Colonic mucosa (tissue), 4 donors: ENCODE results near the gene RALY. TPM values are rescaled to one million over a fixed set of nuclear protein-coding genes. Genes with fewer than 3 reads are reported as not detected.
"Not testable (repeated sequence)": the region's sequence is repeated elsewhere in the genome, so short reads cannot be mapped to it uniquely, and the experiment has no call there.

ENCODE experiments used
- DNase-seq: peaks from one replicate; pipeline ENCODE4 v3.0.0-alpha.2; 2020
- H3K27ac ChIP-seq: fragments of 200-600 bp; one replicate; pipeline ENCODE4 v1.8.0; 2021
- H3K27me3 ChIP-seq: fragments of 200-600 bp; one replicate; pipeline ENCODE4 v1.8.0; 2021
- H3K36me3 ChIP-seq: fragments of 200-600 bp; one replicate; pipeline ENCODE4 v1.8.0; 2021
- H3K4me1 ChIP-seq: fragments of 200-600 bp; one replicate; pipeline ENCODE4 v1.8.0; 2021; ENCODE audit warnings: mild to moderate bottlenecking
- H3K4me3 ChIP-seq: fragments of 200-600 bp; one replicate; pipeline ENCODE4 v1.8.0; 2021
- H3K9ac ChIP-seq, 2 donors: one replicate each; pipeline ENCODE4 v1.7.0; 2013; ENCODE audit warnings: control low read depth in 2 of 2, low read depth in 2 of 2, low read length in 2 of 2
- H3K9me3 ChIP-seq: fragments of 200-600 bp; one replicate; pipeline ENCODE4 v1.8.0; 2021
- CTCF ChIP-seq: fragments of 200-600 bp; IDR thresholded peaks from one replicate; pipeline ENCODE4 v1.8.0; 2022; ENCODE audit warnings: antibody characterized with exemption, mild to moderate bottlenecking
- intact Hi-C: fragments of 100-400 bp; cut with DNase I; formaldehyde crosslinking; loops from one replicate; pipeline ENCODE4 v1.14.1; 2022
- total RNA-seq, 2 donors: library from RNA; stranded (reverse); fragmentation: NEBNext Ultra II Directional in 1 of 2; extraction: Animal tissue kit (Norgen Biotek cat#: 25700) in 1 of 2; gene quantifications; one replicate each; pipeline ENCODE4 v1.2.1, GENCODE V29; 2021
- donor health status: healthy.
- donor health status: DM: no; HTN: no; CAD: no.
- donor health status: DM: no; HTN: no; CAD: no.

Gene RALY
- total RNA-seq, 2 donors from 2014 or later, result 196 to 212 TPM

GRCh38 chr20:34023937-34024722 lies 30.4 kb downstream of the RALY start:
- Histone ChIP-seq H3K36me3 (no peaks in the 10 kb centered on the region), H3K4me3 (no peak overlapping the region), H3K27ac (peak overlapping the region; percentile 69), H3K4me1 (peaks cover 20% of the 10 kb centered on the region), H3K9ac (no peak overlapping the region), H3K27me3 (no peaks in the 10 kb centered on the region), H3K9me3 (no peaks in the 10 kb centered on the region)
- DNase-seq, result no peak
- intact Hi-C loops, result no loop called here
- no peak for TF ChIP-seq CTCF

- no peaks in the 10 kb centered on the region for H3K36me3 ChIP-seq
- TF ChIP-seq CTCF, result no peak
- peak overlapping the region; percentile 69 for H3K27ac ChIP-seq
Observed at GRCh38 chr20:34024723-34025351, 31.1 kb downstream of the RALY start.

GRCh38 chr20:34028013-34028412 lies 34.3 kb downstream of the RALY start:
- H3K4me1 ChIP-seq, result peaks cover 20% of the 10 kb centered on the region
- H3K36me3 ChIP-seq, H3K4me3 ChIP-seq, DNase-seq, H3K27ac ChIP-seq, H3K27me3 ChIP-seq, H3K9ac ChIP-seq, intact Hi-C loops, H3K9me3 ChIP-seq: not testable (repeated sequence)

More at GRCh38 chr20:34024723-34025351, 31.1 kb downstream of the RALY start:
- intact Hi-C loops, result no loop called here
- H3K27me3 ChIP-seq, result no peaks in the 10 kb centered on the region
- peak; percentile 50 for DNase-seq
- peaks cover 20% of the 10 kb centered on the region for H3K4me1 ChIP-seq
- peak overlapping the region in 1 of 2 donors; percentile 56 for H3K9ac ChIP-seq
- H3K9me3 ChIP-seq, result no peaks in the 10 kb centered on the region
- no peak overlapping the region for H3K4me3 ChIP-seq

- H3K4me3 ChIP-seq, result no peak overlapping the region
- no peaks in the 10 kb centered on the region for H3K27me3 ChIP-seq
- no peak overlapping the region for H3K9ac ChIP-seq
- no peak overlapping the region for H3K27ac ChIP-seq
- H3K36me3 ChIP-seq, result no peaks in the 10 kb centered on the region
- DNase-seq, result no peak
- H3K9me3 ChIP-seq, result no peaks in the 10 kb centered on the region
- H3K4me1 ChIP-seq, result peaks cover 13% of the 10 kb centered on the region
- no peak for TF ChIP-seq CTCF
- intact Hi-C loops, result no loop called here
Observed at GRCh38 chr20:34029415-34029814, 35.7 kb downstream of the RALY start.

GRCh38 chr20:34030456-34030855 lies 36.7 kb downstream of the RALY start:
- H3K4me1 ChIP-seq, result peaks cover 5% of the 10 kb centered on the region
- H3K9me3 ChIP-seq, result no peaks in the 10 kb centered on the region
- intact Hi-C loops, result no loop called here
- H3K27me3 ChIP-seq, result no peaks in the 10 kb centered on the region
- no peak overlapping the region for H3K9ac ChIP-seq
- no peak for DNase-seq
- no peak for TF ChIP-seq CTCF
- no peaks in the 10 kb centered on the region for H3K36me3 ChIP-seq
- H3K27ac ChIP-seq, result no peak overlapping the region
- no peak overlapping the region for H3K4me3 ChIP-seq

- H3K4me1 ChIP-seq, result peaks cover 10% of the 10 kb centered on the region
- no peak for DNase-seq
- no peak overlapping the region for H3K9ac ChIP-seq
- no peak overlapping the region for H3K4me3 ChIP-seq
- intact Hi-C loops, result no loop called here
- no peaks in the 10 kb centered on the region for H3K36me3 ChIP-seq
- H3K27ac ChIP-seq, result no peak overlapping the region
- H3K27me3 ChIP-seq, result no peaks in the 10 kb centered on the region
- TF ChIP-seq CTCF, result no peak
- H3K9me3 ChIP-seq, result no peaks in the 10 kb centered on the region
Observed at GRCh38 chr20:34033903-34034302, 40.2 kb downstream of the RALY start.
